Endothelial cell of umbilical vein (primary cell): ENCODE results near the gene PROCA1. TPM values are rescaled to one million over a fixed set of nuclear protein-coding genes. Genes with fewer than 3 reads are reported as not detected.

ENCODE experiments used
- BruUV-seq: library from RNA; stranded (reverse); fragments of 400-500 nt; replicated peaks from 2 replicates; lab custom pipeline; 2021; lab: Mats Ljungman, UMichigan
- CTCF ChIA-PET: fragments of 300-600, 350-600 bp; sonication (Branson Sonifier 250); formaldehyde crosslinking; loops from one replicate; lab custom pipeline; 2021; ENCODE audit warnings: antibody characterized with exemption, inconsistent platforms; lab: Charles Lee
- POLR2A ChIA-PET: fragments of 300-600, 350-600 bp; sonication (Branson Sonifier 250); formaldehyde crosslinking; loops from one replicate; lab custom pipeline; 2021; ENCODE audit warnings: antibody characterized with exemption, inconsistent platforms; lab: Charles Lee
- DNase-seq: peaks from one replicate; pipeline ENCODE4 v3.0.0-alpha.2; 2011; ENCODE audit warnings: low read depth, low spot score
- FAIRE-seq: peaks from 2 replicates; lab custom pipeline; 2011; peaks lifted over from hg19 to GRCh38; lab: Jason Lieb, UNC
- H2AFZ ChIP-seq: 2 replicates; pipeline ENCODE4 v1.6.0; 2012; ENCODE audit warnings: low read depth, low read length, control low read depth, inconsistent platforms
- H3K27ac ChIP-seq: 2 replicates; pipeline ENCODE4 v1.5.1; 2011; ENCODE audit warnings: low read depth, mild to moderate bottlenecking, control low read depth, low read length, moderate library complexity; ENCODE audit not compliant: insufficient read depth
- H3K27me3 ChIP-seq, 2 experiments: 2 replicates each; pipeline versions ENCODE4 v1.6.0 to v1.6.1; 2011; ENCODE audit warnings: low read length in 2 of 2, mixed read lengths in 1 of 2; ENCODE audit not compliant: control insufficient read depth in 2 of 2, insufficient read depth in 2 of 2
- H3K36me3 ChIP-seq, 2 experiments: 2 replicates in 1 of 2; 3 replicates in 1 of 2; pipeline ENCODE4 v1.5.1; 2011; ENCODE audit warnings: low read length in 2 of 2, mild to moderate bottlenecking in 1 of 2, moderate library complexity in 1 of 2; ENCODE audit not compliant: control insufficient read depth in 2 of 2, insufficient read depth in 2 of 2; ENCODE audit errors: extremely low read depth in 1 of 2
- H3K4me1 ChIP-seq: 3 replicates; pipeline ENCODE4 v1.5.1; 2011; ENCODE audit warnings: mild to moderate bottlenecking, low read length; ENCODE audit not compliant: control insufficient read depth, insufficient read depth; ENCODE audit errors: extremely low read depth
- H3K4me2 ChIP-seq: 2 replicates; pipeline ENCODE4 v1.6.1; 2011; ENCODE audit warnings: low read length, control low read depth, mixed read lengths; ENCODE audit not compliant: insufficient read depth
- H3K4me3 ChIP-seq, 3 experiments: fragments of 200-600 bp in 1 of 3; sonication (generic), shearing (Covaris generic) in 1 of 3; replicated peaks in 1 of 3; 2 replicates each; pipeline ENCODE4 v1.5.1; 2011 to 2016; ENCODE audit warnings: control low read depth in 3 of 3, low read length in 3 of 3, mild to moderate bottlenecking in 2 of 3, inconsistent platforms in 1 of 3, low read depth in 1 of 3, moderate library complexity in 1 of 3; ENCODE audit not compliant: insufficient read depth in 1 of 3
- H3K79me2 ChIP-seq: 2 replicates; pipeline ENCODE4 v1.6.0; 2012; ENCODE audit warnings: low read length, inconsistent platforms; ENCODE audit not compliant: control insufficient read depth, insufficient read depth
- H3K9ac ChIP-seq: replicated peaks from 2 replicates; pipeline ENCODE3; 2011; ENCODE audit warnings: low read length, control low read depth; ENCODE audit not compliant: insufficient read depth; ENCODE audit errors: extremely low read depth
- H3K9me1 ChIP-seq: replicated peaks from 3 replicates; pipeline ENCODE4 v1.6.0; 2011; ENCODE audit warnings: mild to moderate bottlenecking, low read length; ENCODE audit not compliant: control insufficient read depth, insufficient read depth; ENCODE audit errors: extremely low read depth
- H3K9me3 ChIP-seq: replicated peaks from 2 replicates; pipeline ENCODE4 v1.5.1; 2012; ENCODE audit warnings: low read length, inconsistent platforms; ENCODE audit not compliant: control insufficient read depth, insufficient read depth
- H4K20me1 ChIP-seq: replicated peaks from 2 replicates; pipeline ENCODE3; 2011; ENCODE audit warnings: mild to moderate bottlenecking, low read length; ENCODE audit not compliant: control insufficient read depth, insufficient read depth; ENCODE audit errors: extremely low read depth
- CTCF ChIP-seq, 2 donors: IDR thresholded peaks; 1 replicate in 1 of 2; 2 replicates in 1 of 2; pipeline ENCODE4 v1.5.1; 2011; ENCODE audit warnings: low read length in 2 of 2, mild to moderate bottlenecking in 2 of 2, moderate library complexity in 2 of 2, control low read depth in 1 of 2, inconsistent platforms in 1 of 2, low read depth in 1 of 2; ENCODE audit not compliant: insufficient read depth in 1 of 2; ENCODE audit errors: extremely low read depth in 1 of 2
- FOS ChIP-seq: IDR thresholded peaks from 2 replicates; pipeline ENCODE4 v1.6.1; 2011; ENCODE audit warnings: mild to moderate bottlenecking, low read length, moderate library complexity, borderline replicate concordance; ENCODE audit not compliant: insufficient read depth
- GATA2 ChIP-seq: IDR thresholded peaks from 2 replicates; pipeline ENCODE4 v1.7.0; 2011; ENCODE audit warnings: low read depth, mild to moderate bottlenecking, moderate library complexity, mixed read lengths, low read length; ENCODE audit not compliant: insufficient read length, insufficient read depth
- dilution Hi-C: fragments of 300-500 bp; cut with MboI; formaldehyde crosslinking; loops from one replicate; pipeline ENCODE4 v1.15.0; 2019; ENCODE audit warnings: low sequenced_read_pairs; ENCODE audit not compliant: extremely low pct_ligation_motif_present
- intact Hi-C: fragments of 100-400 bp; cut with micrococcal nuclease; formaldehyde crosslinking; loops from one replicate; pipeline ENCODE4 v1.10.0; 2022
- polyA plus RNA-seq, 4 experiments: library from polyadenylated mRNA; depleted of rRNA in 3 of 4; stranded (reverse) in 3 of 4; unstranded in 1 of 4; fragments of >200 nt; gene quantifications; 2 replicates each; pipeline versions ENCODE4 v1.2.1 to v1.2.3, GENCODE V29; 2011 to 2012; ENCODE audit warnings: missing spikeins in 1 of 4
- total RNA-seq: library from RNA; stranded (reverse); gene quantifications from 2 replicates; pipeline ENCODE4 v1.2.3, GENCODE V29; 2021

Gene PROCA1
- total and polyA plus RNA-seq, 2 donors (not counting 3 experiments of a cell fraction or from before 2014, with no cell fraction given), result 2.0 to 2.1 TPM

GRCh38 chr17:28746611-28747050 lies 34.9 kb upstream of the PROCA1 start:
- intact Hi-C loops (no loop called here), dilution Hi-C loops (no loop called here)
- ChIA-PET POLR2A (interaction anchor here (1.4 to 6.3 kb wide), 2 partner anchors 20 to 205 kb away, joined by 3 to 45 read pairs; partner anchors contain the start of genes NEK8, PHF12 and TLCD1), CTCF (interaction anchor here (1.1 to 16.6 kb wide), 4 partner anchors 17 to 207 kb away, joined by 4 to 602 read pairs (median 12); partner anchors contain the start of genes NEK8 and TLCD1)
- Histone ChIP-seq H3K9ac (no peak overlapping the region), H3K4me2 (no peak overlapping the region), H3K9me3 (no peaks in the 10 kb centered on the region), H3K4me1 (peaks cover 28% of the 10 kb centered on the region), H3K4me3 (peak overlapping the region in 1 of 3 experiments; percentile 2), H3K27me3 (no peaks in the 10 kb centered on the region), H3K79me2 (peaks cover 31% of the 10 kb centered on the region), H3K36me3 (peaks cover 4 to 20% of the 10 kb centered on the region in 2 experiments), H3K27ac (peak overlapping the region; percentile 1), H2AFZ (no peak overlapping the region), H3K9me1 (no peaks in the 10 kb centered on the region), H4K20me1 (no peaks in the 10 kb centered on the region)
- no peak for TF ChIP-seq CTCF (IDR thresholded peaks at IDR 0.05; ENCODE audit: extremely low read depth in 1 of 2, insufficient read depth in 1 of 2, low read depth in 1 of 2, low read length in 2 of 2)
- no peak for TF ChIP-seq FOS
- TF ChIP-seq GATA2, result no peak
- no TSS peak for BruUV-seq
- DNase-seq, result peak; percentile 29
- peak; percentile 71 for FAIRE-seq
